H9 (cell line): Measurements from ENCODE around the gene NEK4. TPM values are rescaled to one million over a fixed set of nuclear protein-coding genes. Genes with fewer than 3 reads are reported as not detected.

Experiments used
- DNase-seq: peaks from one replicate; pipeline ENCODE4 v3.0.0-alpha.2; 2017
- H2AFZ ChIP-seq: one replicate; pipeline ENCODE4 v1.6.1; 2013; ENCODE audit warnings: mild to moderate bottlenecking, low read length, control low read depth, moderate library complexity
- H2AK5ac ChIP-seq: 2 replicates; pipeline ENCODE4 v1.6.1; 2013; ENCODE audit warnings: low read length, control low read depth, mixed read lengths; ENCODE audit not compliant: insufficient read length
- H2BK120ac ChIP-seq: one replicate; pipeline ENCODE4 v1.6.1; 2013; ENCODE audit warnings: low read depth, mild to moderate bottlenecking, low read length, control low read depth, inconsistent platforms; ENCODE audit not compliant: poor library complexity, severe bottlenecking
- H2BK12ac ChIP-seq: 2 replicates; pipeline ENCODE4 v1.6.1; 2013; ENCODE audit warnings: low read length, control low read depth, mixed read lengths, low read depth; ENCODE audit not compliant: insufficient read length
- H2BK15ac ChIP-seq: 2 replicates; pipeline ENCODE4 v1.6.1; 2013; ENCODE audit warnings: low read depth, low read length, control low read depth
- H2BK20ac ChIP-seq: one replicate; pipeline ENCODE4 v1.6.1; 2013; ENCODE audit warnings: low read depth, mild to moderate bottlenecking, low read length, control low read depth, inconsistent platforms; ENCODE audit not compliant: poor library complexity, severe bottlenecking
- H2BK5ac ChIP-seq: 2 replicates; pipeline ENCODE4 v1.6.1; 2013; ENCODE audit warnings: low read length, control low read depth, mixed read lengths; ENCODE audit not compliant: insufficient read length
- H3K14ac ChIP-seq: 2 replicates; pipeline ENCODE4 v1.6.1; 2013; ENCODE audit warnings: low read length, control low read depth; ENCODE audit not compliant: insufficient read depth
- H3K18ac ChIP-seq: 2 replicates; pipeline ENCODE4 v1.6.1; 2013; ENCODE audit warnings: low read depth, mild to moderate bottlenecking, mixed read lengths, low read length, control low read depth; ENCODE audit not compliant: insufficient read length
- H3K23ac ChIP-seq: 2 replicates; pipeline ENCODE4 v1.6.1; 2013; ENCODE audit warnings: low read length, control low read depth, mixed read lengths, low read depth; ENCODE audit not compliant: insufficient read length
- H3K23me2 ChIP-seq: 2 replicates; pipeline ENCODE4 v1.6.1; 2013; ENCODE audit warnings: low read depth, mild to moderate bottlenecking, mixed read lengths, low read length, control low read depth; ENCODE audit not compliant: insufficient read length, poor library complexity, severe bottlenecking
- H3K27ac ChIP-seq: 2 replicates; pipeline ENCODE4 v1.5.1; 2013; ENCODE audit warnings: low read length, control low read depth, mixed read lengths, low read depth; ENCODE audit not compliant: insufficient read length
- H3K27me3 ChIP-seq: 2 replicates; pipeline ENCODE4 v1.6.1; 2013; ENCODE audit warnings: low read length, control low read depth, inconsistent platforms; ENCODE audit not compliant: insufficient read depth
- H3K4ac ChIP-seq: 2 replicates; pipeline ENCODE4 v1.6.1; 2013; ENCODE audit warnings: low read depth, mild to moderate bottlenecking, control low read depth, inconsistent platforms, low read length, moderate library complexity
- H3K4me1 ChIP-seq: 2 replicates; pipeline ENCODE4 v1.6.1; 2013; ENCODE audit warnings: low read length, control low read depth, inconsistent platforms; ENCODE audit not compliant: insufficient read depth
- H3K4me2 ChIP-seq: 2 replicates; pipeline ENCODE4 v1.6.1; 2013; ENCODE audit warnings: low read length, control low read depth, mixed read lengths; ENCODE audit not compliant: insufficient read length, insufficient read depth
- H3K56ac ChIP-seq: 2 replicates; pipeline ENCODE4 v1.6.1; 2013; ENCODE audit warnings: low read depth, mild to moderate bottlenecking, mixed read lengths, low read length, control low read depth; ENCODE audit not compliant: insufficient read length
- H3K79me1 ChIP-seq: 2 replicates; pipeline ENCODE4 v1.6.1; 2013; ENCODE audit warnings: low read depth, mild to moderate bottlenecking, moderate library complexity, low read length, control low read depth, inconsistent platforms; ENCODE audit not compliant: insufficient read depth, poor library complexity, severe bottlenecking
- H3K79me2 ChIP-seq: 2 replicates; pipeline ENCODE4 v1.6.1; 2013; ENCODE audit warnings: low read length, control low read depth, inconsistent platforms; ENCODE audit not compliant: insufficient read depth
- H3K9ac ChIP-seq: 2 replicates; pipeline ENCODE4 v1.6.1; 2013; ENCODE audit warnings: low read length, control low read depth, mixed read lengths; ENCODE audit not compliant: insufficient read length; ENCODE audit errors: extremely low read depth
- H3K9me3 ChIP-seq: one replicate; pipeline ENCODE4 v1.6.1; 2013; ENCODE audit warnings: low read depth, low read length, inconsistent platforms; ENCODE audit not compliant: control insufficient read depth
- H3T11ph ChIP-seq: one replicate; pipeline ENCODE4 v1.6.1; 2013; ENCODE audit warnings: mild to moderate bottlenecking, low read length, control low read depth, inconsistent platforms
- H4K20me1 ChIP-seq: one replicate; pipeline ENCODE4 v1.6.1; 2013; ENCODE audit not compliant: control insufficient read depth, insufficient read length, insufficient read depth
- H4K5ac ChIP-seq: 2 replicates; pipeline ENCODE4 v1.6.1; 2013; ENCODE audit warnings: low read depth, mild to moderate bottlenecking, mixed read lengths, low read length, control low read depth; ENCODE audit not compliant: insufficient read length
- H4K8ac ChIP-seq: replicated peaks from 2 replicates; pipeline ENCODE4 v1.6.1; 2013; ENCODE audit warnings: low read length, control low read depth, mixed read lengths, low read depth; ENCODE audit not compliant: insufficient read length
- H4K91ac ChIP-seq: 2 replicates; pipeline ENCODE4 v1.6.1; 2013; ENCODE audit warnings: low read depth, mild to moderate bottlenecking, moderate library complexity, mixed read lengths, low read length, control low read depth; ENCODE audit not compliant: insufficient read length
- H3K27ac Mint-ChIP-seq, 3 experiments: 2 replicates in 2 of 3; 3 replicates in 1 of 3; pipeline ENCODE4 v1.8.0; 2020 to 2021; ENCODE audit warnings: mixed read lengths in 3 of 3, mild to moderate bottlenecking in 1 of 3, moderate library complexity in 1 of 3
- H3K27me3 Mint-ChIP-seq: 2 replicates; pipeline ENCODE4 v1.8.0; 2021; ENCODE audit warnings: low read depth, mild to moderate bottlenecking, moderate library complexity, mixed read lengths
- H3K36me3 Mint-ChIP-seq, 3 experiments: 2 replicates in 2 of 3; 3 replicates in 1 of 3; pipeline ENCODE4 v1.8.0; 2020 to 2021; ENCODE audit warnings: low read depth in 3 of 3, mixed read lengths in 3 of 3; ENCODE audit not compliant: insufficient read depth in 1 of 3
- H3K4me1 Mint-ChIP-seq, 2 experiments: 2 replicates each; pipeline ENCODE4 v1.8.0; 2020; ENCODE audit warnings: mixed read lengths in 2 of 2
- H3K4me3 Mint-ChIP-seq, 2 experiments: 2 replicates in 1 of 2; 3 replicates in 1 of 2; pipeline ENCODE4 v1.8.0; 2020 to 2021; ENCODE audit warnings: mild to moderate bottlenecking in 2 of 2, mixed read lengths in 2 of 2, moderate library complexity in 1 of 2
- H3K9me3 Mint-ChIP-seq, 2 experiments: 2 replicates in 1 of 2; 3 replicates in 1 of 2; pipeline ENCODE4 v1.8.0; 2020; ENCODE audit warnings: mild to moderate bottlenecking in 2 of 2, mixed read lengths in 2 of 2, moderate library complexity in 1 of 2
- WGBS: extraction: QIAGEN DNeasy Blood & Tissue Kit; methylation state at CpG from one replicate; pipeline ENCODE4 v1.1.7; 2013; ENCODE audit warnings: missing lambda C conversion rate, low lambda C conversion rate, mixed read lengths; ENCODE audit not compliant: insufficient read length; ENCODE audit errors: extremely low coverage; 5-methylcytosine and 5-hydroxymethylcytosine counted together
- total RNA-seq: library from RNA; stranded (reverse); gene quantifications from 2 replicates; pipeline ENCODE4 v1.2.1, GENCODE V29; 2021
- TF ChIP-seq, protein P1 (sequence below): fragments of 200-600 bp; sonication (generic); conservative IDR thresholded peaks from 3 replicates; pipeline ENCODE4 v1.8.0; 2021; ENCODE audit warnings: antibody characterized with exemption, mild to moderate bottlenecking

The NEK4 gene
- total RNA-seq, 1 experiment from 2014 or later: 36.0 TPM

GRCh38 chr3:52681596-52681995, 89.1 kb downstream of the NEK4 start:
- Mint-ChIP-seq H3K9me3 (no peaks in the 10 kb centered on the region), H3K27ac (peak overlapping the region in 1 of 3 experiments; percentile 61; a peak in 3 of 7 replicates), H3K4me3 (no peak overlapping the region), H3K4me1 (peaks cover 16 to 22% of the 10 kb centered on the region in 2 experiments), H3K27me3 (peaks cover 3% of the 10 kb centered on the region; the same call in 1 of the 2 replicates), H3K36me3 (peaks cover 26 to 51% (median 44%) of the 10 kb centered on the region in 3 experiments)
- H3K14ac ChIP-seq: no peak overlapping the region
- H3K27me3 ChIP-seq: no peaks in the 10 kb centered on the region
- H3K56ac ChIP-seq: no peak overlapping the region
- H3K79me1 ChIP-seq: no peaks in the 10 kb centered on the region
- H3K4ac ChIP-seq: no peak overlapping the region
- no peak overlapping the region for H3K4me2 ChIP-seq
- H4K8ac ChIP-seq: no peak overlapping the region
- no peak overlapping the region for H2BK12ac ChIP-seq
- H3K27ac ChIP-seq: no peak overlapping the region
- DNase-seq: no peak
- H2BK15ac ChIP-seq: no peak overlapping the region
- H4K5ac ChIP-seq: no peak overlapping the region
- no peak overlapping the region for H3K18ac ChIP-seq
- no peak overlapping the region for H3K23ac ChIP-seq
- H3K9ac ChIP-seq: no peak overlapping the region
- H2BK120ac ChIP-seq: no peak overlapping the region
- WGBS: no CpG with 5 or more reads among the region's 3 CpGs
- H3K23me2 ChIP-seq: peaks cover under 1% of the 10 kb centered on the region
- no peaks in the 10 kb centered on the region for H3K4me1 ChIP-seq
- no peak overlapping the region for H3T11ph ChIP-seq
- H3K9me3 ChIP-seq: no peaks in the 10 kb centered on the region
- H2AFZ ChIP-seq: no peak overlapping the region
- H3K79me2 ChIP-seq: peaks cover 10% of the 10 kb centered on the region; the same call in 1 of the 2 replicates
- TF ChIP-seq, protein P1, sequence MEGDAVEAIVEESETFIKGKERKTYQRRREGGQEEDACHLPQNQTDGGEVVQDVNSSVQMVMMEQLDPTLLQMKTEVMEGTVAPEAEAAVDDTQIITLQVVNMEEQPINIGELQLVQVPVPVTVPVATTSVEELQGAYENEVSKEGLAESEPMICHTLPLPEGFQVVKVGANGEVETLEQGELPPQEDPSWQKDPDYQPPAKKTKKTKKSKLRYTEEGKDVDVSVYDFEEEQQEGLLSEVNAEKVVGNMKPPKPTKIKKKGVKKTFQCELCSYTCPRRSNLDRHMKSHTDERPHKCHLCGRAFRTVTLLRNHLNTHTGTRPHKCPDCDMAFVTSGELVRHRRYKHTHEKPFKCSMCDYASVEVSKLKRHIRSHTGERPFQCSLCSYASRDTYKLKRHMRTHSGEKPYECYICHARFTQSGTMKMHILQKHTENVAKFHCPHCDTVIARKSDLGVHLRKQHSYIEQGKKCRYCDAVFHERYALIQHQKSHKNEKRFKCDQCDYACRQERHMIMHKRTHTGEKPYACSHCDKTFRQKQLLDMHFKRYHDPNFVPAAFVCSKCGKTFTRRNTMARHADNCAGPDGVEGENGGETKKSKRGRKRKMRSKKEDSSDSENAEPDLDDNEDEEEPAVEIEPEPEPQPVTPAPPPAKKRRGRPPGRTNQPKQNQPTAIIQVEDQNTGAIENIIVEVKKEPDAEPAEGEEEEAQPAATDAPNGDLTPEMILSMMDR: no peak
- H4K91ac ChIP-seq: no peak overlapping the region
- H2AK5ac ChIP-seq: no peak overlapping the region
- no peaks in the 10 kb centered on the region for H4K20me1 ChIP-seq
- no peak overlapping the region for H2BK5ac ChIP-seq
- no peak overlapping the region for H2BK20ac ChIP-seq
